Activated CD4-positive, alpha-beta T cell treated with anti-CD3 and anti-CD28 coated beads, Interleukin-2, Interleukin-6, amounts not matched to agents 100 ng/mL and 50 ng/mL, durations not matched to agents 16 hours and 8 hours (primary cell): Measurements from ENCODE around the gene SDHA.
"Not testable (repeated sequence)": the region's sequence is repeated elsewhere in the genome, so short reads cannot be mapped to it uniquely, and the experiment has no call there.

ENCODE experiments used
- DNase-seq: peaks from one replicate; pipeline ENCODE4 v3.0.0-alpha.2; 2020

SDHA gene

GRCh38 chr5:223791-224190 is 5.7 kb downstream of the SDHA start:
- DNase-seq, result no peak

DNA sequence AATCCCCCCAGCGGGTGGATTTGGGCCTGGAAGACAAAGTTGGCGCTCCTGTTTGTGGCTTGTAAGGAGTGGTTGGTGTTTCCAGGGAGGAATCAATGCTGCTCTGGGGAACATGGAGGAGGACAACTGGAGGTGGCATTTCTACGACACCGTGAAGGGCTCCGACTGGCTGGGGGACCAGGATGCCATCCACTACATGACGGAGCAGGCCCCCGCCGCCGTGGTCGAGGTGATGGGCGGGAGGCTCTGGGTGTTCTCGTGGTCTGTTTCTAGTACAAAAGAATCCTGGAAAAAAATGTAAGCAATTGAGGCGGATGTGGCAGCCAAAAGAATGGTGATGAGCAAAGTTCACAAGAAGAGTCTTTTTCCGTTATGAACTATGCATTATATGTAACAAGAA is 7.2 kb downstream of the SDHA start:
- no peak for DNase-seq

GRCh38 chr5:227375-227774 is 9.3 kb downstream of the SDHA start:
- not testable (repeated sequence) for DNase-seq

DNA sequence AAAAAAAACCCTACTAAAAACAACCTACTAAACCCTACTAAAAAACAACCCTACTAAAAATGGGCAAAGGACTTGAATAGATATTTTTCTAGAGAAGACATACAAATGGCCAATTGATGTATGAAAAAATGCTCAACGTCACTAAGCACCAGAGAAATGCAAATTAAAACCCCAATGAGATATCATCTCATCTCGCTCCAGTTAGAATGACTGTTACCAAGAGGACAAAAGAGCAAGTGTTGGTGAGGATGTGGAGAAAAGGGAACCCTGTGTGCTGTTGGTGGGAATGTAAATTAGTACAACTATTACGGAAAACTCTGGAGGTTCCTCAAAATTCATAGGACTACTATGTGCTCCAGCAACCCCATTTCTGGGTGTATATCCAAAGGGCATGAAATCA is 10.8 kb downstream of the SDHA start:
- no peak for DNase-seq

DNA sequence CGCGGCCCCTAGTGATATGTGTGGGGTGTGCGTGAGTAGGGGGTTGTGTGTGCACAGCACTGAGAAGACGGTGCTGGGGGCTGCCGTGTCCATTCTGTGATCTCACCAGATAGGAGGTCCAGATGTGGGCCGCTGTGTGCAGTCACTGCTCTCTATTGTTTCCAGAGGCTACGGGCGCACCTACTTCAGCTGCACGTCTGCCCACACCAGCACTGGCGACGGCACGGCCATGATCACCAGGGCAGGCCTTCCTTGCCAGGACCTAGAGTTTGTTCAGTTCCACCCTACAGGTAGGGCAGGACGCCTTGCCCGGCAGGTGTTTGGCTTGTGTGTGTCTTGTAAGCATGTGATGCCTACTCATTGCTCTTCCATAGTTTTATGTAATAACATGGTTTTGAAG is 12.6 kb downstream of the SDHA start:
- DNase-seq, result no peak

- peak; percentile 19 for DNase-seq
Observed at GRCh38 chr5:231661-232060, 13.5 kb downstream of the SDHA start.

DNA sequence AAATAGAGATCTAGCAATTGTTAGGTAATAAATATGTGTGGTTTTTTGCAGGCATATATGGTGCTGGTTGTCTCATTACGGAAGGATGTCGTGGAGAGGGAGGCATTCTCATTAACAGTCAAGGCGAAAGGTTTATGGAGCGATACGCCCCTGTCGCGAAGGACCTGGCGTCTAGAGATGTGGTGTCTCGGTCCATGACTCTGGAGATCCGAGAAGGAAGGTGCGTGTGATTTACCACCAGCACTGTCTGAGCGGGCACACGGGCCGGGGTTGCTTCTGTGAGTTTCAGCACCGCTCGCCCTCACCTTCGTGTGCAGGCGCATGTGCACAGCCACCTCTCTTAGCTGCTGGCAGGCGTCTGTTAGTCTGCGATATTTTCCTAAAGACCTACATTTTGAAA is 15.3 kb downstream of the SDHA start:
- DNase-seq, result not testable (repeated sequence)

- DNase-seq, result no peak
Observed at GRCh38 chr5:234450-234849, 16.3 kb downstream of the SDHA start.

DNA sequence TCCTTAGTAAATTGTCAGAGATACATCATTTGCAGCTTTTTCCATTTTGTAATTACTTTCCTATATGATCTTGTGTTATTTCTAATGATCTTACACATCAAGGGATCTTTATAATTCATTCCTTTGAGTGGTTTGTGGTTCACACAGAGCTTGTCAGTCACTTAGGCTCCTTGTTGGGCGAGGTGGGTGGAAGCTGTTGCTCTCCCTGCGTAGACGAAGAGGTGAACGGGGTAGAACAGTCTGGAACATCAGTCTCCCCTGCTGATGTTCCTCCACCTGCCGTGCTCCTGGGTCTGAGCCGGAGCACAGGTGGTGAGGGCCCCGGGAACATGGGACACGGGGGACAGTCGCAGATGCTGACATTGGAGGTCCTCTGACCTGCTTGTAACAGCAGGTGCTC is 17.4 kb downstream of the SDHA start:
- not testable (repeated sequence) for DNase-seq

- DNase-seq, result not testable (repeated sequence)
Observed at GRCh38 chr5:237931-238330, 19.8 kb downstream of the SDHA start.

- DNase-seq, result not testable (repeated sequence)
Observed at GRCh38 chr5:240550-240949, 22.4 kb downstream of the SDHA start.

GRCh38 chr5:241045-241669 is 23.0 kb downstream of the SDHA start:
- not testable (repeated sequence) for DNase-seq

DNA sequence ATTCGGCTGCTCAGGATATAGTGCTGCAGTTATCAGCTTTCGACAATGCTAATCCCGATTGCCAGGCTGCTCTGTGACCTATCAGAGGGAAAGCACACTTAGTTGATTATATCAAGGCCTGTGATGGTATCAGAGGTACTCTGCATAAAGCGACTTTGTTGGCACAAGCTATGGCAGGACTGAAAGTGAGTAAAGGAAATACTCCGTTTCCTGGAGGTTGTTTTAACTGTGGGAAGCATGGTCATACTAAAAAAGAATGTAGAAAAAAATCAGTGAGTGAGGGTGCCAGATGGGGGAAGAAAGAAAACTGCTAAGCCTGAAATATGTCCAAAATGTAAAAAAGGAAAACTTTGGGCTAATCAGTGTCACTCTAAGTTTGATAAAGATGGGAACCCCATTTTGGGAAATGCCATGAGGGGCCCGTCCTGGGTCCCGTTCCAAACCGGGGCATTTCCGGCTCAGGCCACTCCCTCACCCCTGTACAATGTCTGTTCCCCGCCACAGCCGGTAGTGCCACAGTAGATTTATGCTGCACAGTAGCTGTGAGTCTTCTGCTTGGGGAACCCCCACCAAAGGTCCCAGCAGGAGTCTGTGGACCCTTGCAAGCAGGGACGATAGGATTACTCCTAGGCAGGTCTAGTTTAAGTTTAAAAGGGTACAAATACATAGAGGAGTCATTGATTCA is 25.7 kb downstream of the SDHA start:
- not testable (repeated sequence) for DNase-seq

- not testable (repeated sequence) for DNase-seq
Observed at GRCh38 chr5:245717-246116, 27.6 kb downstream of the SDHA start.

DNA sequence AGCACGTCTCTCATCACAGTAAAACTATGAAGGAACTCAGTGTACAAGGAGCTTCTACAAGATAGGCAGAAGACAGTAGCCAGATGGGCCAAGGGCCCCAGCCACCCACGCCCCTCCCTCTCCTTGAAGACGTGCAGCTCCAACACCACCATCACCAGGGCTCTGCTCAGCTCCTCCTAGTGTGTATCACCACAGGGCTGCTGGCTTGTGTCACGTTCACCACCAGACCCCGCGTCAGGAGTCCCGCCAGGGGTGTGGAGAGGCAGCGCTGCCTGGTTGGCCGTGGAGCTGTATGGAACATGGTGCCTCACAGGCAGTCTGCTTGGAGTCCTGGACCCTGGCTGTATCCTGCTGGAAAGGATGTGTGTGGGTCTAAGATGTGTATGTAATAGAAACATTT is 32.3 kb downstream of the SDHA start:
- DNase-seq, result not testable (repeated sequence)

DNA sequence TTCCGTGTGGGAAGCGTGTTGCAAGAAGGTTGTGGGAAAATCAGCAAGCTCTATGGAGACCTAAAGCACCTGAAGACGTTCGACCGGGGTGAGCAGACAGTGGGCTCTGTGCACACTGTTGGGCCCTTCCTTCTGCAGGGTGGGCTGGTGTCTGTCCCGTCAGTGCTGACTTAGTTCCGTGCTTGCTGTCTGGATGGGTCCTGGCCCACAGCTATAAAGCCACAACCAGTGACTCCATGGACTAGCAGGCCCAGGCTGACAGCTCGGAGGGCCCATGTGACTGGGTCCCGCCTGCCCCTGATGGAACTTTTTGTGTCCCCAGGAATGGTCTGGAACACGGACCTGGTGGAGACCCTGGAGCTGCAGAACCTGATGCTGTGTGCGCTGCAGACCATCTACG is 32.9 kb downstream of the SDHA start:
- not testable (repeated sequence) for DNase-seq

GRCh38 chr5:251538-251937 is 33.4 kb downstream of the SDHA start:
- not testable (repeated sequence) for DNase-seq

- DNase-seq, result not testable (repeated sequence)
Observed at GRCh38 chr5:251975-252374, 33.9 kb downstream of the SDHA start.

DNA sequence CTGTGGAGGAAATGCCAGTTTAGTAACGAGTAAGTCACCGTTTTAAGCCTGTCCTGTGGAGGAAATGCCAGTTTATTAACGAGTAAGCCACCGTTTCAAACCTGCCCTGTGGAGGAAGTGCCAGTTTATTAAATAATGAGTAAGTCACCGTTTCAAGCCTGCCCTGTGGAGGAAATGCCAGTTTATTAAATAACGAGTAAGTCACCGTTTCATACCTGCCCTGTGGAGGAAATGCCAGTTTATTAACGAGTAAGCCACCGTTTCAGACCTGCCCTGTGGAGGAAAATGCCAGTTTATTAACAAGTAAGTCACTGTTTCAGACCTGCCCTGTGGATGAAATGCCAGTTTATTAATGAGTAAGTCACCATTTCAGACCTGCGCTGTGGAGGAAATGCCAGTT is 34.4 kb downstream of the SDHA start:
- no peak for DNase-seq

DNA sequence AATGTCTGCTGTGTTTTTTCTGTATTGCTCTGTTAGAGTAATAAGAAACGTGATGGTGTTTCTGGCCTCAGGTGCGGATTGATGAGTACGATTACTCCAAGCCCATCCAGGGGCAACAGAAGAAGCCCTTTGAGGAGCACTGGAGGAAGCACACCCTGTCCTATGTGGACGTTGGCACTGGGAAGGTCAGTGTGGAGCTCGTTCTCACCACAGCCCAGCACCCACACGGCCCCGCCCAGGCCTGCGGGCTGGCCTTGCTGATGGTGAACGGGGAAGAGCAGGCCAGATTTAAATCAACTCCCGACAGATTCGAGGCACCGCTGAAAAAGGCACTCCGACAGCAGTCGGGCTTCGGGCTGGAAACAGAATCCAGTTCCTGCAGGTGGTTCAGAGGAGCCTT is 36.2 kb downstream of the SDHA start:
- DNase-seq, result not testable (repeated sequence)

DNA sequence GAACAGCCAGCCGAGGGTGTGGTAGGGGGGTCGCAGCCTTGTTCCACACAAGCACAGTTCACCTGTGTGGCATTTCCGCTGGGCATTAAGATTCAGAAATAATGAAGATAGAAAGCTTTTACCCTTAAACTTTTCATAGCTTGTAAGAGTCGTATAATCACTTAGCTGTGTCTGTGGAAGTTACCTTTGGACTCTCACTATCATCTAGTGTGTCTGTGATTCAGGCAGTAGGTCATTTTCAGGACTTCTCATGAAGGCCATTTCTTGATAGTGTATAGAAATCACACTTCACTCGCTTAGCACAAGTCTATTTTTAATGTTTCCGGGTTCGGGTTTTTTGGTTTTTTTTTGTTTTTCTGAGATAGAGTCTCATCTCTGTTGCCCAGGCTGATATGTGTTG is 37.0 kb downstream of the SDHA start:
- not testable (repeated sequence) for DNase-seq

DNA sequence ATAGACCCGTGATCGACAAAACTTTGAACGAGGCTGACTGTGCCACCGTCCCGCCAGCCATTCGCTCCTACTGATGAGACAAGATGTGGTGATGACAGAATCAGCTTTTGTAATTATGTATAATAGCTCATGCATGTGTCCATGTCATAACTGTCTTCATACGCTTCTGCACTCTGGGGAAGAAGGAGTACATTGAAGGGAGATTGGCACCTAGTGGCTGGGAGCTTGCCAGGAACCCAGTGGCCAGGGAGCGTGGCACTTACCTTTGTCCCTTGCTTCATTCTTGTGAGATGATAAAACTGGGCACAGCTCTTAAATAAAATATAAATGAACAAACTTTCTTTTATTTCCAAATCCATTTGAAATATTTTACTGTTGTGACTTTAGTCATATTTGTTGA is 38.2 kb downstream of the SDHA start:
- not testable (repeated sequence) for DNase-seq

- DNase-seq, result no peak
Observed at GRCh38 chr5:257148-257547, 39.0 kb downstream of the SDHA start.

DNA sequence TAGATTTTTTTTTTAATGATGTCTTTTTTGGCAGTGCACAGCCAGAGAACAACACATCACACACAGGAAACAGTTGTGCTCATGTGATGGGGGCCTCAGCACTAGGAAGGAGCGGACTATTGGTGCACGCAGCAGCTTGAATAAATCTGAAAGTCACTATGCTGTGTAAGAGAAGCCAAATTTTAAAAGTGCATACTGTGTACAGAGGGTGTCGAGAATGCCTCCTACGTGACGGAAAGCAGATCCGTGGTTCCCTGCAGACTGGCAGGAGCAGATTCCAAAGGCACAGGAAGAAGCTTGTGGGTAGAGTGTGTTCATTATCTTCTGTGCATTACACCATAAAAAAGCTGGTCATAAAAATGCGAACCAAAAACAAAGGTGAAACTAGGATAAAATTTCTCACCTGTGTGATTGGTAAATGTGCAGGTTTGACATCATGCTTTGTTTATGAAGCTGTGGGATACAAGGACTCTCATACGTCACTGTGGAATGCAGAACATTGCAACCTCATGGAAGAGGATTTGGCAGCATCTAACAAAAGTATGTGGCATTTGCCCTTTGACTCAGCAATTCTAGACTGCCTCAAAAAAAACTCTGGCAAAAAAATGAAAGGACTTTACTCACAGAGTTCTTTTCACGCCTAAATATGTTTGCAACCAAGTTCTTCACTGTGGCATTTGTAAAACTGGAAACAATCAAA is 45.3 kb downstream of the SDHA start:
- not testable (repeated sequence) for DNase-seq
